Subcutaneous abdominal adipose tissue (tissue), 5 donors: ENCODE measurements around the gene TMEM92.

Experiments used
- H3K27ac ChIP-seq: one replicate; pipeline ENCODE4 v1.7.0; 2013; ENCODE audit warnings: low read depth, mild to moderate bottlenecking, inconsistent platforms, low read length, moderate library complexity
- H3K27me3 ChIP-seq, 5 donors: one replicate each; pipeline ENCODE4 v1.7.0; 2013; ENCODE audit warnings: low read length in 5 of 5, inconsistent platforms in 1 of 5; ENCODE audit not compliant: control insufficient read depth in 5 of 5, insufficient read depth in 4 of 5
- H3K36me3 ChIP-seq, 5 donors: one replicate each; pipeline ENCODE4 v1.7.0; 2013; ENCODE audit warnings: low read length in 5 of 5; ENCODE audit not compliant: control insufficient read depth in 5 of 5, insufficient read depth in 5 of 5
- H3K4me1 ChIP-seq, 5 donors: one replicate each; pipeline ENCODE4 v1.7.0; 2013; ENCODE audit warnings: low read length in 5 of 5, mild to moderate bottlenecking in 3 of 5, moderate library complexity in 1 of 5; ENCODE audit not compliant: control insufficient read depth in 5 of 5, insufficient read depth in 5 of 5
- H3K4me3 ChIP-seq, 5 donors: one replicate each; pipeline ENCODE4 v1.7.0; 2013; ENCODE audit warnings: low read length in 5 of 5, low read depth in 1 of 5
- H3K9ac ChIP-seq, 5 donors: one replicate each; pipeline ENCODE4 v1.7.0; 2013; ENCODE audit warnings: low read length in 5 of 5, mild to moderate bottlenecking in 4 of 5, moderate library complexity in 3 of 5
- H3K9me3 ChIP-seq, 5 donors: one replicate each; pipeline ENCODE4 v1.7.0; 2013; ENCODE audit warnings: low read length in 5 of 5; ENCODE audit not compliant: control insufficient read depth in 5 of 5
- donor health status: healthy.
- donor health status: healthy.
- donor health status: healthy.
- donor health status: healthy.
- donor health status: healthy.

Gene TMEM92

GRCh38 chr17:50262001-50262794 lies 12.1 kb upstream of the TMEM92 start:
- peaks cover 27 to 51% (median 29%) of the 10 kb centered on the region in 5 donors for H3K27me3 ChIP-seq
- no peak overlapping the region for H3K4me3 ChIP-seq
- no peak overlapping the region for H3K9ac ChIP-seq
- H3K4me1 ChIP-seq: peaks cover 0 to 34% (median 26%) of the 10 kb centered on the region in 5 donors
- H3K27ac ChIP-seq: no peak overlapping the region
- no peaks in the 10 kb centered on the region for H3K9me3 ChIP-seq
- H3K36me3 ChIP-seq: no peaks in the 10 kb centered on the region

- Histone ChIP-seq H3K4me3 (no peak overlapping the region), H3K27me3 (peaks cover 18 to 47% (median 27%) of the 10 kb centered on the region in 5 donors), H3K27ac (no peak overlapping the region), H3K9ac (no peak overlapping the region), H3K9me3 (no peaks in the 10 kb centered on the region), H3K36me3 (no peaks in the 10 kb centered on the region), H3K4me1 (peaks cover 0 to 36% (median 26%) of the 10 kb centered on the region in 5 donors)
Measured at GRCh38 chr17:50263331-50264262, 10.7 kb upstream of the TMEM92 start.

- Histone ChIP-seq H3K9ac (no peak overlapping the region), H3K36me3 (no peaks in the 10 kb centered on the region), H3K27me3 (peaks cover 16 to 38% (median 28%) of the 10 kb centered on the region in 5 donors), H3K4me1 (peaks cover 0 to 32% (median 25%) of the 10 kb centered on the region in 5 donors), H3K9me3 (no peaks in the 10 kb centered on the region), H3K4me3 (no peak overlapping the region), H3K27ac (no peak overlapping the region)
Measured at GRCh38 chr17:50264263-50265113, 9.8 kb upstream of the TMEM92 start.

- H3K27me3 ChIP-seq: peaks cover 13 to 36% (median 26%) of the 10 kb centered on the region in 5 donors
- no peaks in the 10 kb centered on the region for H3K9me3 ChIP-seq
- no peaks in the 10 kb centered on the region for H3K36me3 ChIP-seq
- H3K27ac ChIP-seq: no peak overlapping the region
- no peak overlapping the region for H3K4me3 ChIP-seq
- H3K9ac ChIP-seq: no peak overlapping the region
- H3K4me1 ChIP-seq: peaks cover 0 to 31% (median 25%) of the 10 kb centered on the region in 5 donors
Measured at GRCh38 chr17:50265212-50265611, 9.1 kb upstream of the TMEM92 start.

- H3K4me3 ChIP-seq: no peak overlapping the region
- no peak overlapping the region for H3K27ac ChIP-seq
- H3K9ac ChIP-seq: no peak overlapping the region
- H3K27me3 ChIP-seq: peaks cover 7 to 36% (median 23%) of the 10 kb centered on the region in 5 donors
- H3K36me3 ChIP-seq: no peaks in the 10 kb centered on the region
- H3K4me1 ChIP-seq: peaks cover 0 to 34% (median 28%) of the 10 kb centered on the region in 5 donors
- H3K9me3 ChIP-seq: no peaks in the 10 kb centered on the region
Measured at GRCh38 chr17:50265690-50266315, 8.5 kb upstream of the TMEM92 start.

GRCh38 chr17:50266384-50267073 lies 7.7 kb upstream of the TMEM92 start:
- no peaks in the 10 kb centered on the region for H3K9me3 ChIP-seq
- H3K4me3 ChIP-seq: no peak overlapping the region
- H3K27me3 ChIP-seq: peaks cover 7 to 31% (median 23%) of the 10 kb centered on the region in 5 donors
- H3K27ac ChIP-seq: no peak overlapping the region
- H3K9ac ChIP-seq: no peak overlapping the region
- peaks cover 0 to 34% (median 28%) of the 10 kb centered on the region in 5 donors for H3K4me1 ChIP-seq
- no peaks in the 10 kb centered on the region for H3K36me3 ChIP-seq

GRCh38 chr17:50267074-50267841 lies 7.0 kb upstream of the TMEM92 start:
- no peaks in the 10 kb centered on the region for H3K36me3 ChIP-seq
- no peak overlapping the region for H3K27ac ChIP-seq
- H3K4me3 ChIP-seq: no peak overlapping the region
- no peaks in the 10 kb centered on the region for H3K9me3 ChIP-seq
- H3K27me3 ChIP-seq: peaks cover 7 to 31% (median 23%) of the 10 kb centered on the region in 5 donors
- H3K9ac ChIP-seq: no peak overlapping the region
- H3K4me1 ChIP-seq: peaks cover 0 to 36% (median 29%) of the 10 kb centered on the region in 5 donors

- H3K27ac ChIP-seq: no peak overlapping the region
- H3K4me1 ChIP-seq: peaks cover 0 to 43% (median 36%) of the 10 kb centered on the region in 5 donors
- H3K36me3 ChIP-seq: no peaks in the 10 kb centered on the region
Measured at GRCh38 chr17:50268026-50268425, 6.2 kb upstream of the TMEM92 start.

More at GRCh38 chr17:50268026-50268425, 6.2 kb upstream of the TMEM92 start:
- peaks cover 4 to 31% (median 21%) of the 10 kb centered on the region in 5 donors for H3K27me3 ChIP-seq
- no peak overlapping the region for H3K4me3 ChIP-seq
- no peak overlapping the region for H3K9ac ChIP-seq
- no peaks in the 10 kb centered on the region for H3K9me3 ChIP-seq
